IMR-90 (cell line): Measurements from ENCODE around the gene NUCB2. TPM values are rescaled to one million over a fixed set of nuclear protein-coding genes. Genes with fewer than 3 reads are reported as not detected.

Experiments
- ATAC-seq: fragments of 200-7000 bp; cut with Tn5 transposase; 2 replicates; pipeline ENCODE4 v1.9.1; 2020; ENCODE audit warnings: low read depth, mild to moderate bottlenecking, moderate library complexity
- BruUV-seq: library from RNA; stranded (reverse); fragments of 400-500 nt; replicated peaks from 2 replicates; lab custom pipeline; 2021; lab: Mats Ljungman, UMichigan
- CTCF ChIA-PET: fragments of 300-600 bp; formaldehyde crosslinking; extraction: SDS; loops from one replicate; lab custom pipeline; 2021; ENCODE audit warnings: antibody characterized with exemption; lab: Yijun Ruan, JAX
- POLR2A ChIA-PET: fragments of 300-600 bp; sonication (Branson Sonifier 250); formaldehyde crosslinking; loops from one replicate; lab custom pipeline; 2022; ENCODE audit warnings: antibody characterized with exemption; ENCODE audit not compliant: unreplicated experiment; lab: Charles Lee
- DNase-seq: peaks from one replicate; pipeline ENCODE4 v3.0.0; 2013
- H2AFZ ChIP-seq: replicated peaks from 2 replicates; pipeline ENCODE3; 2013; ENCODE audit warnings: low read length, mild to moderate bottlenecking; ENCODE audit not compliant: poor library complexity
- H2AK5ac ChIP-seq: 2 replicates; pipeline ENCODE4 v1.6.1; 2013; ENCODE audit warnings: low read depth, low read length, inconsistent platforms
- H2AK9ac ChIP-seq: replicated peaks from 2 replicates; pipeline ENCODE3; 2013; ENCODE audit warnings: mild to moderate bottlenecking, low read depth, low read length, moderate library complexity; ENCODE audit not compliant: poor library complexity
- H2BK120ac ChIP-seq: 2 replicates; pipeline ENCODE4 v1.6.1; 2013; ENCODE audit warnings: low read depth, low read length, inconsistent platforms
- H2BK15ac ChIP-seq: 3 replicates; pipeline ENCODE4 v1.6.1; 2013; ENCODE audit warnings: low read depth, low read length, inconsistent platforms
- H2BK20ac ChIP-seq: 2 replicates; pipeline ENCODE4 v1.6.1; 2013; ENCODE audit warnings: low read depth, mild to moderate bottlenecking, inconsistent platforms, low read length, moderate library complexity
- H2BK5ac ChIP-seq: 2 replicates; pipeline ENCODE4 v1.6.1; 2013; ENCODE audit warnings: mild to moderate bottlenecking, low read depth, low read length, inconsistent platforms; ENCODE audit not compliant: poor library complexity, severe bottlenecking
- H3K14ac ChIP-seq: replicated peaks from 2 replicates; pipeline ENCODE4 v1.6.1; 2013; ENCODE audit warnings: low read depth, low read length, inconsistent platforms
- H3K18ac ChIP-seq: 2 replicates; pipeline ENCODE4 v1.6.1; 2013; ENCODE audit warnings: low read depth, low read length, control low read depth
- H3K23ac ChIP-seq: 2 replicates; pipeline ENCODE4 v1.6.1; 2013; ENCODE audit warnings: low read depth, low read length, inconsistent platforms
- H3K27ac ChIP-seq: 2 replicates; pipeline ENCODE4 v1.5.1; 2013; ENCODE audit warnings: mild to moderate bottlenecking, control low read depth, low read length; ENCODE audit not compliant: insufficient read depth
- H3K27me3 ChIP-seq: 2 replicates; pipeline ENCODE4 v1.6.1; 2013; ENCODE audit warnings: low read length; ENCODE audit not compliant: control insufficient read depth, insufficient read depth
- H3K36me3 ChIP-seq: 2 replicates; pipeline ENCODE4 v1.6.1; 2013; ENCODE audit warnings: low read length, mixed read lengths; ENCODE audit not compliant: control insufficient read depth, insufficient read depth
- H3K4ac ChIP-seq: 2 replicates; pipeline ENCODE4 v1.6.1; 2013; ENCODE audit warnings: low read depth, low read length, inconsistent platforms
- H3K4me1 ChIP-seq: 2 replicates; pipeline ENCODE4 v1.6.1; 2013; ENCODE audit warnings: low read length, mixed read lengths; ENCODE audit not compliant: control insufficient read depth, insufficient read depth
- H3K4me2 ChIP-seq: 2 replicates; pipeline ENCODE4 v1.6.1; 2013; ENCODE audit warnings: low read depth, mild to moderate bottlenecking, control low read depth, low read length, moderate library complexity
- H3K4me3 ChIP-seq: 2 replicates; pipeline ENCODE4 v1.5.1; 2013; ENCODE audit warnings: low read depth, mild to moderate bottlenecking, control low read depth, low read length, moderate library complexity; ENCODE audit not compliant: insufficient read depth
- H3K56ac ChIP-seq: 2 replicates; pipeline ENCODE4 v1.6.1; 2013; ENCODE audit warnings: low read length, inconsistent platforms; ENCODE audit not compliant: insufficient read depth; ENCODE audit errors: extremely low read depth
- H3K79me1 ChIP-seq, 2 experiments: 2 replicates each; pipeline ENCODE4 v1.6.1; 2013; ENCODE audit warnings: low read length in 2 of 2, inconsistent platforms in 1 of 2, low read depth in 1 of 2
- H3K9ac ChIP-seq: 2 replicates; pipeline ENCODE4 v1.6.1; 2013; ENCODE audit warnings: low read depth, low read length, control low read depth
- H3K9me1 ChIP-seq: 2 replicates; pipeline ENCODE4 v1.6.1; 2013; ENCODE audit warnings: low read length, inconsistent platforms; ENCODE audit not compliant: insufficient read depth
- H3K9me3 ChIP-seq: 2 replicates; pipeline ENCODE4 v1.6.1; 2013; ENCODE audit warnings: low read length; ENCODE audit not compliant: control insufficient read depth, insufficient read depth
- H4K20me1 ChIP-seq: 2 replicates; pipeline ENCODE4 v1.6.1; 2013; ENCODE audit warnings: low read length, inconsistent platforms; ENCODE audit not compliant: insufficient read depth
- H4K5ac ChIP-seq: 2 replicates; pipeline ENCODE4 v1.6.1; 2013; ENCODE audit warnings: mild to moderate bottlenecking, low read depth, low read length, control low read depth
- H4K8ac ChIP-seq, 2 experiments: 2 replicates each; pipeline ENCODE4 v1.6.1; 2013; ENCODE audit warnings: low read depth in 2 of 2, low read length in 2 of 2, control low read depth in 1 of 2, inconsistent platforms in 1 of 2
- H4K91ac ChIP-seq: 2 replicates; pipeline ENCODE4 v1.6.1; 2013; ENCODE audit warnings: low read depth, low read length, inconsistent platforms; ENCODE audit not compliant: insufficient read depth
- CEBPB ChIP-seq: IDR thresholded peaks from 2 replicates; pipeline ENCODE4 v1.6.1; 2012; ENCODE audit warnings: low read depth, low read length, improper control_type of control experiment
- CHD1 ChIP-seq: IDR thresholded peaks from 2 replicates; pipeline ENCODE4 v1.6.1; 2012; ENCODE audit warnings: low read depth, low read length, improper control_type of control experiment
- FOS ChIP-seq: fragments of 150-350 bp; IDR thresholded peaks from 2 replicates; pipeline ENCODE4 v1.6.1; 2016; ENCODE audit warnings: low read depth, low read length
- MAFK ChIP-seq: IDR thresholded peaks from 2 replicates; pipeline ENCODE4 v1.6.1; 2012; ENCODE audit warnings: low read depth, low read length, improper control_type of control experiment
- MAZ ChIP-seq: IDR thresholded peaks from 2 replicates; pipeline ENCODE4 v1.6.1; 2012; ENCODE audit warnings: low read depth, mild to moderate bottlenecking, low read length, improper control_type of control experiment, moderate library complexity, borderline replicate concordance
- MXI1 ChIP-seq: IDR thresholded peaks from 2 replicates; pipeline ENCODE4 v1.6.1; 2012; ENCODE audit warnings: low read depth, mild to moderate bottlenecking, low read length, moderate library complexity, borderline replicate concordance
- NFE2L2 ChIP-seq: fragments of 150-350 bp; IDR thresholded peaks from 2 replicates; pipeline ENCODE4 v1.6.1; 2016; ENCODE audit warnings: low read depth, mild to moderate bottlenecking, low read length
- POLR2A ChIP-seq: IDR thresholded peaks from 2 replicates; pipeline ENCODE4 v1.6.1; 2012; ENCODE audit warnings: mild to moderate bottlenecking, low read depth, low read length
- RFX5 ChIP-seq: IDR thresholded peaks from 2 replicates; pipeline ENCODE4 v1.8.0; 2012; ENCODE audit warnings: low read depth, mild to moderate bottlenecking, low read length, moderate library complexity
- SMC3 ChIP-seq: fragments of 150-350 bp; IDR thresholded peaks from 2 replicates; pipeline ENCODE4 v1.6.1; 2016; ENCODE audit warnings: low read depth, mild to moderate bottlenecking, antibody characterized with exemption, low read length, moderate library complexity
- WGBS, 2 experiments: methylation state at CpG; one replicate each; pipeline versions ENCODE4 v1.1.5 to v1.1.7; 2013; ENCODE audit warnings: missing lambda C conversion rate in 2 of 2; ENCODE audit not compliant: insufficient read length in 1 of 2; ENCODE audit errors: extremely low coverage in 2 of 2; 5-methylcytosine and 5-hydroxymethylcytosine counted together
- dilution Hi-C: fragments of 300-500 bp; cut with HindIII; formaldehyde crosslinking; loops from one replicate; pipeline ENCODE4 v1.14.3; 2018; ENCODE audit warnings: low sequenced_read_pairs; ENCODE audit not compliant: unreplicated experiment
- in situ Hi-C: fragments of 300-500 bp; cut with MboI; formaldehyde crosslinking; loops from 3 replicates; pipeline ENCODE4 v1.14.3; 2019; ENCODE audit warnings: low sequenced_read_pairs, inconsistent platforms, mixed read lengths
- intact Hi-C: fragments of 100-400 bp; cut with micrococcal nuclease; formaldehyde crosslinking; loops from 2 replicates; pipeline ENCODE4 v1.10.0; 2022
- polyA plus RNA-seq, 3 experiments: library from polyadenylated mRNA; depleted of rRNA; stranded (reverse); fragments of >200 nt; gene quantifications; 2 replicates each; pipeline ENCODE4 v1.2.3, GENCODE V29; 2012; ENCODE audit warnings: low replicate concordance in 1 of 3
- total RNA-seq: library from RNA; depleted of rRNA; stranded (reverse); fragments of >200 nt; gene quantifications from 2 replicates; pipeline ENCODE4 v1.2.3, GENCODE V29; 2012
- TF ChIP-seq, protein P1 (sequence below): fragments of 150-350 bp; IDR thresholded peaks from 2 replicates; pipeline ENCODE4 v1.6.1; 2016; ENCODE audit warnings: low read depth, mild to moderate bottlenecking, low read length, moderate library complexity, borderline replicate concordance

The NUCB2 gene
- total and polyA plus RNA-seq, 2 of the 4 experiments (the other 2 are of a cell fraction): 52.7 to 55.4 TPM

DNA sequence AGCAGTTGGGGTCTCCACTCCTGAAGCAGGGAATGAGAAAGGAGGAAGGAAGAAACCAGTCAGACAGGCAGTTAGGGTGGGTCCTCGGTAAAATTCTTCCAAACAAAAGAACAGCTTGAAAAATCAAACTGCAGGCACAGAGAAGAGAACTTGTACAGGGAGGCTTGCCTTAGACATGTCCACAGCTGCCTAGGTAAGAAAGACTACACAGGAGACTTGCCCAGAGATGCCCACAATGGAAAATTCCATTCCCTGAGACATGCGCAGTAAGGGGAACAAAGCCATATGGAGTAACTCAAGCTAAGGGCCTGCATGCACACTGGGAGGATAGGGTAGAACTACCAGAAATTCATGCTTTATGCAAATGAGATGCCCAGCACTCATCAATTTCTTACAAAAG, 102.1 kb downstream of the NUCB2 start:
- no peak overlapping the region for H4K5ac ChIP-seq
- H3K79me1 ChIP-seq: no peaks in the 10 kb centered on the region
- no peak overlapping the region for H2BK20ac ChIP-seq
- H4K8ac ChIP-seq: no peak overlapping the region
- no peak overlapping the region for H2AK9ac ChIP-seq
- H2AFZ ChIP-seq: no peak overlapping the region
- intact Hi-C loops (no loop called here), dilution Hi-C loops (no loop called here), in situ Hi-C loops (no loop called here)
- no peak overlapping the region for H3K14ac ChIP-seq
- peaks cover 4% of the 10 kb centered on the region; the same call in 1 of the 2 replicates for H3K36me3 ChIP-seq
- DNase-seq (no peak), ATAC-seq (no peak)
- H2AK5ac ChIP-seq: no peak overlapping the region
- no peak overlapping the region for H2BK15ac ChIP-seq
- CTCF ChIA-PET: interaction anchor here (0.9 kb wide), 1 partner anchor 10 kb away, joined by 3 read pairs; no protein-coding TSS in a partner anchor
- no peak overlapping the region for H3K23ac ChIP-seq
- no CpG with 5 or more reads among the region's 2 CpGs for WGBS, 2 experiments
- POLR2A ChIA-PET: no interaction called here
- H3K4me1 ChIP-seq: peaks cover 11% of the 10 kb centered on the region
- no TSS peak for BruUV-seq
- no peak overlapping the region for H2BK120ac ChIP-seq
- no peak overlapping the region for H3K56ac ChIP-seq
- H3K9me3 ChIP-seq: 0 out of 2 replicates have a peak, but pooled peaks cover 3% of the 10 kb centered on the region
- no peaks in the 10 kb centered on the region for H4K20me1 ChIP-seq
- H3K4me2 ChIP-seq: no peak overlapping the region
- H3K18ac ChIP-seq: no peak overlapping the region
- H3K27ac ChIP-seq: no peak overlapping the region
- no peak overlapping the region for H3K9ac ChIP-seq
- H3K27me3 ChIP-seq: no peaks in the 10 kb centered on the region
- peaks cover 20% of the 10 kb centered on the region for H3K9me1 ChIP-seq
- no peak overlapping the region for H3K4ac ChIP-seq
- TF ChIP-seq NFE2L2: no peak
- TF ChIP-seq RFX5: no peak
- no peak for TF ChIP-seq CEBPB
- no peak for TF ChIP-seq MAFK
- TF ChIP-seq POLR2A: no peak
- TF ChIP-seq FOS: no peak
- no peak for TF ChIP-seq SMC3
- no peak for TF ChIP-seq MXI1
- TF ChIP-seq MAZ: no peak
- TF ChIP-seq, protein P1, sequence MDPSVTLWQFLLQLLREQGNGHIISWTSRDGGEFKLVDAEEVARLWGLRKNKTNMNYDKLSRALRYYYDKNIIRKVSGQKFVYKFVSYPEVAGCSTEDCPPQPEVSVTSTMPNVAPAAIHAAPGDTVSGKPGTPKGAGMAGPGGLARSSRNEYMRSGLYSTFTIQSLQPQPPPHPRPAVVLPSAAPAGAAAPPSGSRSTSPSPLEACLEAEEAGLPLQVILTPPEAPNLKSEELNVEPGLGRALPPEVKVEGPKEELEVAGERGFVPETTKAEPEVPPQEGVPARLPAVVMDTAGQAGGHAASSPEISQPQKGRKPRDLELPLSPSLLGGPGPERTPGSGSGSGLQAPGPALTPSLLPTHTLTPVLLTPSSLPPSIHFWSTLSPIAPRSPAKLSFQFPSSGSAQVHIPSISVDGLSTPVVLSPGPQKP: no peak
- no peak for TF ChIP-seq CHD1
- no peak overlapping the region for H2BK5ac ChIP-seq
- no peak overlapping the region for H3K4me3 ChIP-seq
- H4K91ac ChIP-seq: no peak overlapping the region
